ENCODE data around the gene ADAMTS18.

DNA sequence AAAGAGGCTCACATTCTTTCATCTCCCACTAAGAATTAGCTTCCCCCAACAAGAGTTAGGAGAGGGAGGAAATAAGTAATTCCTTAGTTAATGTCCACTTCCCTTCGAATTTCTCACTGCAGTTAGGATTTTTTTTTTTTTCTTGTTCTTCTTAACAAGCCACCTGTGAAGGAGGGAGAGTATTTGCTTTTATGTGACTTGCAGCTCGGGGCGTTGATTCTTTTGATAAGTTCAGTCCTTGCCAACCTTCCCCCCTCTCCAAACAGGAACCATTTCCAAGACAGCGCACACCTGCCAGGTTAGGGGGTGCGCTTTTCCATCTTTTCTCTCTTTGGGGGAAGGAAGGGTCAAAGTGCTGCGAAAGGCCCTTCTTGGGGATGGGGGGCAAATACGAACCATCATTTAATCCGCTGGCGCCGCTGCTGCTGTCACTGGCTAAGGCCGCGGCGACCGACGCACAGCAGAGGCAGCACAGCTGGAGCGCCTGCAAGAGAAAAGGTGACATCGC, 758 bp downstream of the ADAMTS18 start:
- TF ChIP-seq, protein P1, sequence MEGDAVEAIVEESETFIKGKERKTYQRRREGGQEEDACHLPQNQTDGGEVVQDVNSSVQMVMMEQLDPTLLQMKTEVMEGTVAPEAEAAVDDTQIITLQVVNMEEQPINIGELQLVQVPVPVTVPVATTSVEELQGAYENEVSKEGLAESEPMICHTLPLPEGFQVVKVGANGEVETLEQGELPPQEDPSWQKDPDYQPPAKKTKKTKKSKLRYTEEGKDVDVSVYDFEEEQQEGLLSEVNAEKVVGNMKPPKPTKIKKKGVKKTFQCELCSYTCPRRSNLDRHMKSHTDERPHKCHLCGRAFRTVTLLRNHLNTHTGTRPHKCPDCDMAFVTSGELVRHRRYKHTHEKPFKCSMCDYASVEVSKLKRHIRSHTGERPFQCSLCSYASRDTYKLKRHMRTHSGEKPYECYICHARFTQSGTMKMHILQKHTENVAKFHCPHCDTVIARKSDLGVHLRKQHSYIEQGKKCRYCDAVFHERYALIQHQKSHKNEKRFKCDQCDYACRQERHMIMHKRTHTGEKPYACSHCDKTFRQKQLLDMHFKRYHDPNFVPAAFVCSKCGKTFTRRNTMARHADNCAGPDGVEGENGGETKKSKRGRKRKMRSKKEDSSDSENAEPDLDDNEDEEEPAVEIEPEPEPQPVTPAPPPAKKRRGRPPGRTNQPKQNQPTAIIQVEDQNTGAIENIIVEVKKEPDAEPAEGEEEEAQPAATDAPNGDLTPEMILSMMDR (IDR thresholded peaks at IDR 0.05; ENCODE audit: insufficient read depth, low read length): no peak
- TF ChIP-seq POLR2AphosphoS5 (IDR thresholded peaks at IDR 0.05; ENCODE audit: low read depth) (no peak), SPI1 (IDR thresholded peaks at IDR 0.05; ENCODE audit: borderline replicate concordance, low read depth) (no peak)
- TF ChIP-seq, protein P2, sequence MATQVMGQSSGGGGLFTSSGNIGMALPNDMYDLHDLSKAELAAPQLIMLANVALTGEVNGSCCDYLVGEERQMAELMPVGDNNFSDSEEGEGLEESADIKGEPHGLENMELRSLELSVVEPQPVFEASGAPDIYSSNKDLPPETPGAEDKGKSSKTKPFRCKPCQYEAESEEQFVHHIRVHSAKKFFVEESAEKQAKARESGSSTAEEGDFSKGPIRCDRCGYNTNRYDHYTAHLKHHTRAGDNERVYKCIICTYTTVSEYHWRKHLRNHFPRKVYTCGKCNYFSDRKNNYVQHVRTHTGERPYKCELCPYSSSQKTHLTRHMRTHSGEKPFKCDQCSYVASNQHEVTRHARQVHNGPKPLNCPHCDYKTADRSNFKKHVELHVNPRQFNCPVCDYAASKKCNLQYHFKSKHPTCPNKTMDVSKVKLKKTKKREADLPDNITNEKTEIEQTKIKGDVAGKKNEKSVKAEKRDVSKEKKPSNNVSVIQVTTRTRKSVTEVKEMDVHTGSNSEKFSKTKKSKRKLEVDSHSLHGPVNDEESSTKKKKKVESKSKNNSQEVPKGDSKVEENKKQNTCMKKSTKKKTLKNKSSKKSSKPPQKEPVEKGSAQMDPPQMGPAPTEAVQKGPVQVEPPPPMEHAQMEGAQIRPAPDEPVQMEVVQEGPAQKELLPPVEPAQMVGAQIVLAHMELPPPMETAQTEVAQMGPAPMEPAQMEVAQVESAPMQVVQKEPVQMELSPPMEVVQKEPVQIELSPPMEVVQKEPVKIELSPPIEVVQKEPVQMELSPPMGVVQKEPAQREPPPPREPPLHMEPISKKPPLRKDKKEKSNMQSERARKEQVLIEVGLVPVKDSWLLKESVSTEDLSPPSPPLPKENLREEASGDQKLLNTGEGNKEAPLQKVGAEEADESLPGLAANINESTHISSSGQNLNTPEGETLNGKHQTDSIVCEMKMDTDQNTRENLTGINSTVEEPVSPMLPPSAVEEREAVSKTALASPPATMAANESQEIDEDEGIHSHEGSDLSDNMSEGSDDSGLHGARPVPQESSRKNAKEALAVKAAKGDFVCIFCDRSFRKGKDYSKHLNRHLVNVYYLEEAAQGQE (IDR thresholded peaks at IDR 0.05; ENCODE audit: insufficient replicate concordance, low read depth): no peak
